OCI-LY1 (cell line): Measurements from ENCODE around the gene SEC23IP.

Source experiments
- H2AFZ ChIP-seq: fragments of 200-600 bp; sonication (generic), shearing (Covaris generic); 2 replicates; pipeline ENCODE4 v1.6.0; 2014; ENCODE audit warnings: antibody characterized with exemption, mild to moderate bottlenecking, low read length
- H3F3A ChIP-seq: fragments of 200-600 bp; sonication (generic), shearing (Covaris generic); 2 replicates; pipeline ENCODE4 v1.6.0; 2014; ENCODE audit warnings: mild to moderate bottlenecking, antibody characterized with exemption, low read length, moderate library complexity; ENCODE audit not compliant: insufficient read depth
- H3K27ac ChIP-seq: fragments of 200-600 bp; sonication (generic); 2 replicates; pipeline ENCODE4 v1.5.1; 2014; ENCODE audit warnings: low read length, mixed run types, mild to moderate bottlenecking, low read depth; ENCODE audit not compliant: poor library complexity, severe bottlenecking
- H3K27me3 ChIP-seq: fragments of 200-600 bp; sonication (generic); 2 replicates; pipeline ENCODE4 v1.6.0; 2014; ENCODE audit warnings: antibody characterized with exemption, mild to moderate bottlenecking, low read length, moderate library complexity; ENCODE audit not compliant: insufficient read depth
- H3K36me3 ChIP-seq: fragments of 200-600 bp; sonication (generic); 2 replicates; pipeline ENCODE4 v1.6.1; 2014; ENCODE audit warnings: mild to moderate bottlenecking, antibody characterized with exemption, low read length, moderate library complexity, mixed read lengths; ENCODE audit not compliant: insufficient read depth
- H3K4me1 ChIP-seq: fragments of 200-600 bp; sonication (generic); 2 replicates; pipeline ENCODE4 v1.5.1; 2014; ENCODE audit warnings: mild to moderate bottlenecking, low read length, moderate library complexity; ENCODE audit not compliant: insufficient read depth, severe bottlenecking
- H3K4me2 ChIP-seq: fragments of 200-600 bp; sonication (generic), shearing (Covaris generic); 2 replicates; pipeline ENCODE4 v1.6.1; 2014; ENCODE audit warnings: low read length
- H3K4me3 ChIP-seq: fragments of 200-600 bp; sonication (generic); 2 replicates; pipeline ENCODE4 v1.5.1; 2014; ENCODE audit warnings: low read length, low read depth, mild to moderate bottlenecking, mixed read lengths; ENCODE audit not compliant: poor library complexity, severe bottlenecking
- H3K79me2 ChIP-seq: fragments of 200-600 bp; shearing (Covaris generic); 2 replicates; pipeline ENCODE4 v1.6.1; 2016; ENCODE audit warnings: mixed run types, low read length, mixed read lengths; ENCODE audit not compliant: insufficient read depth
- H3K9ac ChIP-seq: fragments of 200-600 bp; sonication (generic), shearing (Covaris generic); 2 replicates; pipeline ENCODE4 v1.6.1; 2014; ENCODE audit warnings: mild to moderate bottlenecking, low read length, mixed read lengths
- H3K9me2 ChIP-seq: fragments of 200-600 bp; sonication (generic), shearing (Covaris generic); 2 replicates; pipeline ENCODE4 v1.6.1; 2014; ENCODE audit warnings: low read depth, mild to moderate bottlenecking, low read length, mixed read lengths
- H3K9me3 ChIP-seq: fragments of 200-600 bp; shearing (Covaris generic); 2 replicates; pipeline ENCODE4 v1.6.1; 2014; ENCODE audit warnings: low read length, mixed read lengths
- H4K20me1 ChIP-seq: fragments of 200-600 bp; sonication (generic), shearing (Covaris generic); 2 replicates; pipeline ENCODE4 v1.6.0; 2016; ENCODE audit warnings: mild to moderate bottlenecking, low read length; ENCODE audit not compliant: insufficient read depth
- CTCF ChIP-seq: fragments of 200-600 bp; sonication (generic), shearing (Covaris generic); IDR thresholded peaks from 2 replicates; pipeline ENCODE4 v1.5.1; 2017; ENCODE audit warnings: mild to moderate bottlenecking, antibody characterized with exemption, low read length, moderate library complexity, mixed read lengths
- EZH2 ChIP-seq: fragments of 200-600 bp; sonication (generic), shearing (Covaris generic); IDR thresholded peaks from 2 replicates; pipeline ENCODE4 v1.8.0; 2017; ENCODE audit warnings: borderline replicate concordance, mixed run types, mild to moderate bottlenecking, antibody characterized with exemption, low read length, moderate library complexity, mixed read lengths

Gene SEC23IP

GRCh38 chr10:119910689-119911088, 18.2 kb downstream of the SEC23IP start:
- Histone ChIP-seq H3K4me3 (no peak overlapping the region), H3K9ac (no peak overlapping the region), H3K79me2 (no peaks in the 10 kb centered on the region), H3K4me1 (no peaks in the 10 kb centered on the region), H3K9me2 (no peaks in the 10 kb centered on the region), H3F3A (no peaks in the 10 kb centered on the region), H3K4me2 (no peak overlapping the region), H2AFZ (no peak overlapping the region), H3K27me3 (no peaks in the 10 kb centered on the region), H3K27ac (no peak overlapping the region), H3K9me3 (no peaks in the 10 kb centered on the region), H3K36me3 (peaks cover 55% of the 10 kb centered on the region), H4K20me1 (no peaks in the 10 kb centered on the region)
- TF ChIP-seq CTCF (no peak), EZH2 (no peak)

- Histone ChIP-seq H3K27ac (no peak overlapping the region), H3F3A (no peaks in the 10 kb centered on the region), H3K4me1 (no peaks in the 10 kb centered on the region), H3K9ac (no peak overlapping the region), H3K4me2 (no peak overlapping the region), H2AFZ (no peak overlapping the region), H3K79me2 (no peaks in the 10 kb centered on the region), H3K27me3 (no peaks in the 10 kb centered on the region), H3K9me2 (no peaks in the 10 kb centered on the region), H3K4me3 (no peak overlapping the region), H3K36me3 (peaks cover 66% of the 10 kb centered on the region), H4K20me1 (no peaks in the 10 kb centered on the region), H3K9me3 (no peaks in the 10 kb centered on the region)
- no peak for TF ChIP-seq EZH2
- no peak for TF ChIP-seq CTCF
Measured at GRCh38 chr10:119917777-119918176, 25.2 kb downstream of the SEC23IP start.

GRCh38 chr10:119919271-119919670, 26.7 kb downstream of the SEC23IP start:
- H3K27me3 ChIP-seq = no peaks in the 10 kb centered on the region
- no peak overlapping the region for H3K4me3 ChIP-seq
- H4K20me1 ChIP-seq = no peaks in the 10 kb centered on the region
- TF ChIP-seq CTCF = no peak
- TF ChIP-seq EZH2 = no peak
- no peaks in the 10 kb centered on the region for H3K9me3 ChIP-seq
- H3K9ac ChIP-seq = no peak overlapping the region
- no peak overlapping the region for H2AFZ ChIP-seq
- H3K79me2 ChIP-seq = no peaks in the 10 kb centered on the region
- no peaks in the 10 kb centered on the region for H3F3A ChIP-seq
- H3K9me2 ChIP-seq = no peaks in the 10 kb centered on the region
- no peaks in the 10 kb centered on the region for H3K4me1 ChIP-seq
- H3K36me3 ChIP-seq = peaks cover 74% of the 10 kb centered on the region
- no peak overlapping the region for H3K27ac ChIP-seq
- no peak overlapping the region for H3K4me2 ChIP-seq
